ENCODE measurements around the gene RNF213.

RNF213 gene

GRCh38 chr17:80413771-80414507 is 153.3 kb downstream of the RNF213 start:
- H3K27ac ChIP-seq, result no peak overlapping the region
- TF ChIP-seq CTCF (IDR thresholded peaks at IDR 0.05), result no peak
- peaks cover 13 to 16% of the 10 kb centered on the region in 2 experiments for H3K4me1 ChIP-seq (ENCODE audit: control insufficient read depth in 1 of 2, insufficient read depth in 1 of 2, low read depth in 1 of 2, low read length in 1 of 2)
- H3K4me3 ChIP-seq (ENCODE audit: low read depth in 1 of 2, low read length in 1 of 2), result peak overlapping the region; percentile 80 to 87
- no peaks in the 10 kb centered on the region for H3K9me3 ChIP-seq
- peaks cover 11% of the 10 kb centered on the region for H3K36me3 ChIP-seq
- peaks cover 59% of the 10 kb centered on the region for H3K27me3 ChIP-seq

GRCh38 chr17:80414508-80414802 is 153.8 kb downstream of the RNF213 start:
- peak overlapping the region; percentile 80 to 87 for H3K4me3 ChIP-seq (ENCODE audit: low read depth in 1 of 2, low read length in 1 of 2)
- H3K27ac ChIP-seq, result peak overlapping the region; percentile 77
- peaks cover 13 to 16% of the 10 kb centered on the region in 2 experiments for H3K4me1 ChIP-seq (ENCODE audit: control insufficient read depth in 1 of 2, insufficient read depth in 1 of 2, low read depth in 1 of 2, low read length in 1 of 2)
- TF ChIP-seq CTCF (IDR thresholded peaks at IDR 0.05), result no peak
- H3K27me3 ChIP-seq, result peaks cover 54% of the 10 kb centered on the region
- no peaks in the 10 kb centered on the region for H3K9me3 ChIP-seq
- H3K36me3 ChIP-seq, result peaks cover 12% of the 10 kb centered on the region

GRCh38 chr17:80414803-80415625 is 154.4 kb downstream of the RNF213 start, which contains the start of gene ENDOV:
Gene ENDOV, plus strand, starts transcription at chr17:80415167. Its CDS starts 28 bp downstream, at chr17:80415195.
- Histone ChIP-seq H3K27ac (peak within 1 kb of the TSS; percentile 77), H3K27me3 (peaks cover 48% of the 10 kb centered on the region), H3K9me3 (no peaks in the 10 kb centered on the region), H3K4me3 (ENCODE audit: low read depth in 1 of 2, low read length in 1 of 2) (peak within 1 kb of the TSS; percentile 80 to 87), H3K36me3 (peaks cover 17% of the 10 kb centered on the region), H3K4me1 (ENCODE audit: control insufficient read depth in 1 of 2, insufficient read depth in 1 of 2, low read depth in 1 of 2, low read length in 1 of 2) (peaks cover 13 to 16% of the 10 kb centered on the region in 2 experiments)
- TF ChIP-seq CTCF (IDR thresholded peaks at IDR 0.05), result peak; percentile 33

GRCh38 chr17:80415626-80416137 is 155.0 kb downstream of the RNF213 start:
- peaks cover 19% of the 10 kb centered on the region for H3K36me3 ChIP-seq
- peak overlapping the region; percentile 77 for H3K27ac ChIP-seq
- peak overlapping the region; percentile 80 to 87 for H3K4me3 ChIP-seq (ENCODE audit: low read depth in 1 of 2, low read length in 1 of 2)
- TF ChIP-seq CTCF (IDR thresholded peaks at IDR 0.05), result no peak
- H3K4me1 ChIP-seq (ENCODE audit: control insufficient read depth in 1 of 2, insufficient read depth in 1 of 2, low read depth in 1 of 2, low read length in 1 of 2), result peaks cover 13 to 16% of the 10 kb centered on the region in 2 experiments
- no peaks in the 10 kb centered on the region for H3K9me3 ChIP-seq
- peaks cover 41% of the 10 kb centered on the region for H3K27me3 ChIP-seq

GRCh38 chr17:80416260-80416939 is 155.7 kb downstream of the RNF213 start:
- peak overlapping the region in 1 of 2 experiments; percentile 87 for H3K4me3 ChIP-seq (ENCODE audit: low read depth in 1 of 2, low read length in 1 of 2)
- no peaks in the 10 kb centered on the region for H3K9me3 ChIP-seq
- no peak overlapping the region for H3K27ac ChIP-seq
- no peak for TF ChIP-seq CTCF (IDR thresholded peaks at IDR 0.05)
- peaks cover 19% of the 10 kb centered on the region for H3K36me3 ChIP-seq
- peaks cover 35% of the 10 kb centered on the region for H3K27me3 ChIP-seq
- H3K4me1 ChIP-seq (ENCODE audit: control insufficient read depth in 1 of 2, insufficient read depth in 1 of 2, low read depth in 1 of 2, low read length in 1 of 2), result peaks cover 13 to 16% of the 10 kb centered on the region in 2 experiments
